PC-9 (cell line): ENCODE results near the gene EGFR. TPM values are rescaled to one million over a fixed set of nuclear protein-coding genes. Genes with fewer than 3 reads are reported as not detected.

Experiments used
- BruUV-seq: library from RNA; stranded (reverse); fragments of 400-500 nt; replicated peaks from 2 replicates; lab custom pipeline; 2021; lab: Mats Ljungman, UMichigan
- CTCF ChIA-PET: fragments of 300-600 bp; sonication (Branson Sonifier 250); formaldehyde crosslinking; loops from one replicate; lab custom pipeline; 2022; ENCODE audit warnings: antibody characterized with exemption; lab: Charles Lee
- POLR2A ChIA-PET: fragments of 300-600 bp; sonication (Branson Sonifier 250); formaldehyde crosslinking; loops from one replicate; lab custom pipeline; 2022; ENCODE audit warnings: antibody characterized with exemption; ENCODE audit not compliant: unreplicated experiment; lab: Charles Lee
- DNase-seq, 2 experiments: peaks; one replicate each; pipeline versions ENCODE4 v3.0.0 to v3.0.0-alpha.2; 2015 to 2022; ENCODE audit warnings: mixed read lengths in 1 of 2
- H2AFZ ChIP-seq: fragments of 200-600 bp; sonication (generic); 2 replicates; pipeline ENCODE4 v1.8.1; 2017; ENCODE audit warnings: antibody characterized with exemption
- H3F3A ChIP-seq: fragments of 200-600 bp; sonication (generic); 2 replicates; pipeline ENCODE4 v1.8.1; 2017; ENCODE audit warnings: antibody characterized with exemption, mild to moderate bottlenecking, low read depth; ENCODE audit not compliant: insufficient read depth
- H3K27ac ChIP-seq: fragments of 200-600 bp; sonication (generic); 2 replicates; pipeline ENCODE4 v1.6.1; 2016; ENCODE audit warnings: mixed run types
- H3K27me3 ChIP-seq: fragments of 200-600 bp; sonication (generic); 2 replicates; pipeline ENCODE4 v1.6.1; 2016; ENCODE audit warnings: low read depth, mixed run types; ENCODE audit not compliant: insufficient read depth
- H3K36me3 ChIP-seq: fragments of 200-600 bp; sonication (generic); 2 replicates; pipeline ENCODE4 v1.6.1; 2016; ENCODE audit warnings: low read depth, mixed run types
- H3K4me1 ChIP-seq: fragments of 200-600 bp; sonication (generic); replicated peaks from 2 replicates; pipeline ENCODE4 v1.6.1; 2016; ENCODE audit warnings: mixed run types; ENCODE audit not compliant: insufficient read depth
- H3K4me2 ChIP-seq: fragments of 200-600 bp; sonication (generic); 2 replicates; pipeline ENCODE4 v1.6.1; 2017; ENCODE audit warnings: mixed run types
- H3K4me3 ChIP-seq: fragments of 200-600 bp; sonication (generic); 2 replicates; pipeline ENCODE4 v1.6.1; 2016; ENCODE audit warnings: mixed run types
- H3K79me2 ChIP-seq: fragments of 200-600 bp; sonication (generic); 2 replicates; pipeline ENCODE4 v1.6.1; 2017; ENCODE audit warnings: low read depth, mixed run types
- H3K9me2 ChIP-seq: fragments of 200-600 bp; sonication (generic); 2 replicates; pipeline ENCODE4 v1.8.1; 2017; ENCODE audit warnings: mild to moderate bottlenecking; ENCODE audit not compliant: insufficient read depth
- H3K9me3 ChIP-seq: fragments of 200-600 bp; sonication (generic); 2 replicates; pipeline ENCODE4 v1.8.1; 2016; ENCODE audit warnings: low read depth; ENCODE audit not compliant: insufficient read depth
- H4K20me1 ChIP-seq: fragments of 200-600 bp; sonication (generic); 2 replicates; pipeline ENCODE4 v1.8.1; 2017; ENCODE audit not compliant: insufficient read depth
- EZH2 ChIP-seq: fragments of 200-600 bp; sonication (generic); IDR thresholded peaks from 2 replicates; pipeline ENCODE4 v1.8.0; 2017; ENCODE audit warnings: antibody characterized with exemption, low read depth
- intact Hi-C: fragments of 100-400 bp; cut with micrococcal nuclease; formaldehyde crosslinking; loops from one replicate; pipeline ENCODE4 v1.10.0; 2022; ENCODE audit not compliant: unreplicated experiment
- total RNA-seq: library from RNA; stranded (reverse); gene quantifications from 2 replicates; pipeline ENCODE4 v1.2.3, GENCODE V29; 2021
- TF ChIP-seq, protein P1 (sequence below): fragments of 200-600 bp; sonication (generic); conservative IDR thresholded peaks from 2 replicates; pipeline ENCODE4 v1.6.1; 2017; ENCODE audit warnings: mixed run types, antibody characterized with exemption, mild to moderate bottlenecking, moderate library complexity

Gene EGFR
- total RNA-seq, 1 experiment from 2014 or later = 342 TPM

DNA sequence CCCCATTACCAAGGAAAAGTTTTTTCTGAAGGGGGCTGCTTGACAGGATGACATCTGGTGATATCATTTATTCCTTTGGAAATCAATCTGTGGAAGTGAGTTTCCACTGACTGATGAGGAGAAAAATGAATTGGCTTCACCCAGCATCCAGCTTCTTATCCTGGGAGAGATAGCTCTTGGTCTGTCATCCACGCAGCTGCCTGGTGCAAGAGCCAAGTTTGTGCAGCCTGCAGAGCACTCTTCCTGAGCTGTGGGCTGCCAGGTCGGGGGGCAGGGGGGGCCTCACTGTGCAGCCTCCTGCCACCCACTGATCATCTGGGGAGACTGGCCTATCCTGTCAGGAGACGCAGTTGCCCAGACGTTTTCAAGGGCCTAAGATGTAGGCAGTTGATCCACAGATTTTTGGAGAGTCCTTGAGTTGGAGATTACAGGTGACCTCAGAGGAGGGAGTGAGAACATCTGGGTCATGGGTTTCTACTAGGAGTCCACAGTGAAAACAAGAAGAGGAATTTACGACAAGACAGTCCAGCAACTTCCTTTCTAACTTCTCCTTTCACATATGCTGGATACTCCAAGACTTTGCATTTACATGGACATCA lies 75.4 kb downstream of the EGFR start:
- POLR2A ChIA-PET = no interaction called here
- intact Hi-C loops = no loop called here
- Histone ChIP-seq H3K4me1 (no peaks in the 10 kb centered on the region), H3K79me2 (peaks cover 98% of the 10 kb centered on the region), H3K36me3 (peaks cover 16% of the 10 kb centered on the region; the same call in 1 of the 2 replicates), H3K27ac (no peak overlapping the region), H3K4me2 (no peak overlapping the region), H4K20me1 (peaks cover 54% of the 10 kb centered on the region), H3F3A (peaks cover 53% of the 10 kb centered on the region), H3K4me3 (no peak overlapping the region), H3K27me3 (no peaks in the 10 kb centered on the region), H3K9me2 (no peaks in the 10 kb centered on the region), H2AFZ (no peak overlapping the region), H3K9me3 (no peaks in the 10 kb centered on the region)
- BruUV-seq = no TSS peak
- no peak for TF ChIP-seq EZH2
- TF ChIP-seq, protein P1, sequence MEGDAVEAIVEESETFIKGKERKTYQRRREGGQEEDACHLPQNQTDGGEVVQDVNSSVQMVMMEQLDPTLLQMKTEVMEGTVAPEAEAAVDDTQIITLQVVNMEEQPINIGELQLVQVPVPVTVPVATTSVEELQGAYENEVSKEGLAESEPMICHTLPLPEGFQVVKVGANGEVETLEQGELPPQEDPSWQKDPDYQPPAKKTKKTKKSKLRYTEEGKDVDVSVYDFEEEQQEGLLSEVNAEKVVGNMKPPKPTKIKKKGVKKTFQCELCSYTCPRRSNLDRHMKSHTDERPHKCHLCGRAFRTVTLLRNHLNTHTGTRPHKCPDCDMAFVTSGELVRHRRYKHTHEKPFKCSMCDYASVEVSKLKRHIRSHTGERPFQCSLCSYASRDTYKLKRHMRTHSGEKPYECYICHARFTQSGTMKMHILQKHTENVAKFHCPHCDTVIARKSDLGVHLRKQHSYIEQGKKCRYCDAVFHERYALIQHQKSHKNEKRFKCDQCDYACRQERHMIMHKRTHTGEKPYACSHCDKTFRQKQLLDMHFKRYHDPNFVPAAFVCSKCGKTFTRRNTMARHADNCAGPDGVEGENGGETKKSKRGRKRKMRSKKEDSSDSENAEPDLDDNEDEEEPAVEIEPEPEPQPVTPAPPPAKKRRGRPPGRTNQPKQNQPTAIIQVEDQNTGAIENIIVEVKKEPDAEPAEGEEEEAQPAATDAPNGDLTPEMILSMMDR = no peak
- CTCF ChIA-PET = no interaction called here
- DNase-seq = no peak

DNA sequence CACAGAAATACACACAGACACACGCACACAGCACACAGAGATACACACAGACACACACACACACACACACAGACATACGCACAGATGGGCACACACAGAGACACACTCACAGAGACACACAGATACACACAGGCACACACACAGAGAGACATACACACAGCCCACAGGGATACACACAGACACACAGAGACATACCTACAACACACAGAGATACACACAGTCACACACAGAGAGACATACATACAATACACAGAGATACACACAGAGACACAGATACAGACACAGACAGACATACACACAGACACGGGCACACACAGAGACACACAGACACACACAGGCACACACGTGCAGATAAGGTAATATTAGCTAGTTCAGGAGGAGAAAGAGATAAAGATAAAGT lies 76.9 kb downstream of the EGFR start:
- no peaks in the 10 kb centered on the region for H3K9me2 ChIP-seq
- CTCF ChIA-PET = interaction anchor here (1.0 kb wide), 1 partner anchor 160 kb away, joined by 3 read pairs; no protein-coding TSS in a partner anchor
- no peak overlapping the region for H2AFZ ChIP-seq
- H3K4me2 ChIP-seq = no peak overlapping the region
- POLR2A ChIA-PET = interaction anchor here (0.5 kb wide), 1 partner anchor 37 kb away, joined by 9 read pairs; no protein-coding TSS in a partner anchor
- TSS peak; percentile 2 for BruUV-seq
- intact Hi-C loops = no loop called here
- peaks cover 100% of the 10 kb centered on the region for H3K79me2 ChIP-seq
- peaks cover 16% of the 10 kb centered on the region; the same call in 1 of the 2 replicates for H3K36me3 ChIP-seq
- peaks cover 64% of the 10 kb centered on the region for H4K20me1 ChIP-seq
- H3K9me3 ChIP-seq = no peaks in the 10 kb centered on the region
- TF ChIP-seq EZH2 = no peak
- TF ChIP-seq, protein P1 = no peak
- DNase-seq = no peak
- H3K27ac ChIP-seq = peak overlapping the region; percentile 6; the same call in 1 of the 2 replicates
- no peaks in the 10 kb centered on the region for H3K4me1 ChIP-seq
- no peaks in the 10 kb centered on the region for H3K27me3 ChIP-seq
- H3F3A ChIP-seq = peaks cover 51% of the 10 kb centered on the region
- no peak overlapping the region for H3K4me3 ChIP-seq

DNA sequence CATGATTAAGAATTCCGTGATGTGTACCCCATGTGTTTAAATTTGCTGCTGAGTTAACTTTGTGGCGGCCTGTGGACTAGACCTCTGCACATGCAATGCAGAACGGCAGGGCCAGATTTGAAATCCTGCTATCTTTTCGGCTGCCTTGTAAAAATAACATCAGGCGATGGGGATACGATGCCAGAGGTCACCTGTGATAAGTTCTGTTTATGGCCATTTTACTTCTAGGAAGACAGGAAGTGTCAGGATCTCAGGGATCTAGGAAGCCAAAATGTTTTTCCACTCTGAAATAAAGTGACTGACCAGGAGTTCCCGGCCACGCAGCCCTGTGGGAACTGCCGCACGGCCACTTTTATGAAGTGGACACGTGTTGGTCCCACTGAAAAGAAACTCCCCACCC lies 77.5 kb downstream of the EGFR start:
- no peak for DNase-seq
- CTCF ChIA-PET = no interaction called here
- TF ChIP-seq EZH2 = no peak
- H3K27me3 ChIP-seq = no peaks in the 10 kb centered on the region
- H3K79me2 ChIP-seq = peaks cover 100% of the 10 kb centered on the region
- H3K9me3 ChIP-seq = no peaks in the 10 kb centered on the region
- intact Hi-C loops = no loop called here
- peaks cover 50% of the 10 kb centered on the region; the same call in 1 of the 2 replicates for H3F3A ChIP-seq
- no TSS peak for BruUV-seq
- H2AFZ ChIP-seq = no peak overlapping the region
- H4K20me1 ChIP-seq = peaks cover 65% of the 10 kb centered on the region
- no peak overlapping the region for H3K4me3 ChIP-seq
- POLR2A ChIA-PET = interaction anchor here (0.6 kb wide), 1 partner anchor 43 kb away, joined by 4 read pairs; no protein-coding TSS in a partner anchor
- peaks cover 16% of the 10 kb centered on the region; the same call in 1 of the 2 replicates for H3K36me3 ChIP-seq
- H3K9me2 ChIP-seq = no peaks in the 10 kb centered on the region
- H3K4me2 ChIP-seq = no peak overlapping the region
- H3K27ac ChIP-seq = 0 out of 2 replicates have a peak overlapping the region, but pooled peaks have one; percentile 6
- H3K4me1 ChIP-seq = no peaks in the 10 kb centered on the region
